ENCODE results near the gene PSMA7.

The PSMA7 gene

DNA sequence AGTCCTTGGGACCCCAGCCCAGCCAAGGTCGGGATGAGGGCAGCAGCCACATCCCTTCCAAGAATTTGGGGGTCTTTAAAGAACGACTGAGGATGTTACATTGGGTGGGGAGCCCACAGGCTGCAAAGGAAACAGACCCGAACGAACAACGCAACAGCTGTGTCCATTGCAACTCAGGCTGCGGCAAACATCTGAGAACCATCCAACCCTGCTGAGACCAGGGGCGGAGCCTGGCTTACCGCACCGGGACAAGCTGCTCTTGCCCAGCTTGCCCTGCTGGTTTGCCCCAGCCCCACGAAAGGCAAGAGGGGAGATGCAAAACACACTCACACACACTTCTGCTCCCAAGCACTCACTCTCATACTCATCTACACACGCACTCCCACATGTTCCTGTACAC, 56.0 kb downstream of the PSMA7 start:
- Histone ChIP-seq H3K4me1 (ENCODE audit: insufficient read depth, low read length) (no peaks in the 10 kb centered on the region), H3K9me3 (ENCODE audit: low read length) (no peaks in the 10 kb centered on the region), H3K4me3 (ENCODE audit: low read depth in 1 of 2, low read length in 2 of 2) (no peak overlapping the region), H3K36me3 (ENCODE audit: insufficient read depth, low read length) (no peaks in the 10 kb centered on the region), H3K27ac (ENCODE audit: low read depth, low read length) (no peak overlapping the region), H3K27me3 (ENCODE audit: control insufficient read depth in 1 of 2, insufficient read depth in 2 of 2, low read length in 2 of 2) (peaks cover 0 to 6% of the 10 kb centered on the region in 2 donors), H3K9ac (ENCODE audit: low read length) (no peak overlapping the region)
